PFSK-1 (cell line): ENCODE measurements around the gene MAP2K6.

Source experiments
- FOXP2 ChIP-seq: optimal IDR thresholded peaks from 2 replicates; pipeline ENCODE3; 2011; ENCODE audit warnings: borderline replicate concordance, control low read depth, inconsistent platforms; ENCODE audit not compliant: insufficient read depth; ENCODE audit errors: extremely low read length, extremely low read depth
- POLR2AphosphoS5 ChIP-seq: IDR thresholded peaks from 2 replicates; pipeline ENCODE4 v1.6.1; 2012; ENCODE audit warnings: low read depth, mild to moderate bottlenecking, control low read depth, low read length, moderate library complexity
- SIN3A ChIP-seq: IDR thresholded peaks from 2 replicates; pipeline ENCODE4 v1.6.1; 2012; ENCODE audit warnings: mild to moderate bottlenecking, low read length, moderate library complexity, borderline replicate concordance; ENCODE audit not compliant: insufficient read depth
- TAF1 ChIP-seq: IDR thresholded peaks from 2 replicates; pipeline ENCODE4 v1.6.1; 2012; ENCODE audit warnings: low read length, control low read depth, borderline replicate concordance; ENCODE audit not compliant: insufficient read depth
- TF ChIP-seq, protein P1 (sequence below), 2 experiments: IDR thresholded peaks; 2 replicates each; pipeline versions ENCODE4 v1.6.1 to v1.8.0; 2011 to 2012; ENCODE audit warnings: low read depth in 2 of 2, low read length in 2 of 2, control low read depth in 1 of 2, inconsistent platforms in 1 of 2, mild to moderate bottlenecking in 1 of 2, moderate library complexity in 1 of 2; ENCODE audit not compliant: insufficient read depth in 1 of 2

Gene MAP2K6

DNA sequence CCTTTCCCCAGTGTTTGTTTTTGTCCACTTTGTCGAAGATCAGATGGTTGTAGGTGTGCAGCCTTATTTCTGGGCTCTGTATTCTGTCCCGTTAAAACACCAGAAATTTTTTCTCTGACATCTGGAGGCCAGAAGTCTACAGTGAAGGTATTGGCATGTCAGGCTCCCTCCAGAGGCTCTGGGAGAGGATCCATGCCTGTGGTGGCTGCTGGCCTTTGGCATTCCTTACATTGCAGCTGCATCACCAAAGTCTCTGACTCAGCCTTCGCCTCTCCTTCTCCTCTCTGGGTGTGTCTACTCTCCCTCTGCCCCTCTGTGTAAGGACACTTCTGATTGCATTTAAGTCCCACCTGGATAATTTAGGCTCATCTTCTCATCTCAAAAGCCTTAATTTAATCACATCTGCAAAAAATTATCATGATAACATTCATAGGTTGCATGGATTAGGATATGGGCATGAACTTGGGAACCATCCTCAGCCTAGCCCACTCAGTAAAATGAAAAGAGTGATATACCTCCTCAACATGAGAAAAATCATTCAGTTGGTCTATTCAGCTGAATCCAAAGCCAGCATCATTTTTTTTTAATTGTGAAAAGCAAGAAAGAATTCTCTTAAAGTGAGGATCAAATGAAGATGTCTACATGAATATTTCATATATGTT is 78.0 kb downstream of the MAP2K6 start:
- no peak for TF ChIP-seq SIN3A
- no peak for TF ChIP-seq TAF1
- TF ChIP-seq, protein P1, sequence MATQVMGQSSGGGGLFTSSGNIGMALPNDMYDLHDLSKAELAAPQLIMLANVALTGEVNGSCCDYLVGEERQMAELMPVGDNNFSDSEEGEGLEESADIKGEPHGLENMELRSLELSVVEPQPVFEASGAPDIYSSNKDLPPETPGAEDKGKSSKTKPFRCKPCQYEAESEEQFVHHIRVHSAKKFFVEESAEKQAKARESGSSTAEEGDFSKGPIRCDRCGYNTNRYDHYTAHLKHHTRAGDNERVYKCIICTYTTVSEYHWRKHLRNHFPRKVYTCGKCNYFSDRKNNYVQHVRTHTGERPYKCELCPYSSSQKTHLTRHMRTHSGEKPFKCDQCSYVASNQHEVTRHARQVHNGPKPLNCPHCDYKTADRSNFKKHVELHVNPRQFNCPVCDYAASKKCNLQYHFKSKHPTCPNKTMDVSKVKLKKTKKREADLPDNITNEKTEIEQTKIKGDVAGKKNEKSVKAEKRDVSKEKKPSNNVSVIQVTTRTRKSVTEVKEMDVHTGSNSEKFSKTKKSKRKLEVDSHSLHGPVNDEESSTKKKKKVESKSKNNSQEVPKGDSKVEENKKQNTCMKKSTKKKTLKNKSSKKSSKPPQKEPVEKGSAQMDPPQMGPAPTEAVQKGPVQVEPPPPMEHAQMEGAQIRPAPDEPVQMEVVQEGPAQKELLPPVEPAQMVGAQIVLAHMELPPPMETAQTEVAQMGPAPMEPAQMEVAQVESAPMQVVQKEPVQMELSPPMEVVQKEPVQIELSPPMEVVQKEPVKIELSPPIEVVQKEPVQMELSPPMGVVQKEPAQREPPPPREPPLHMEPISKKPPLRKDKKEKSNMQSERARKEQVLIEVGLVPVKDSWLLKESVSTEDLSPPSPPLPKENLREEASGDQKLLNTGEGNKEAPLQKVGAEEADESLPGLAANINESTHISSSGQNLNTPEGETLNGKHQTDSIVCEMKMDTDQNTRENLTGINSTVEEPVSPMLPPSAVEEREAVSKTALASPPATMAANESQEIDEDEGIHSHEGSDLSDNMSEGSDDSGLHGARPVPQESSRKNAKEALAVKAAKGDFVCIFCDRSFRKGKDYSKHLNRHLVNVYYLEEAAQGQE (IDR thresholded peaks at IDR 0.05; ENCODE audit: insufficient read depth in 1 of 2, low read depth in 2 of 2, low read length in 2 of 2): no peak
- no peak for TF ChIP-seq POLR2AphosphoS5
- TF ChIP-seq FOXP2: no peak

DNA sequence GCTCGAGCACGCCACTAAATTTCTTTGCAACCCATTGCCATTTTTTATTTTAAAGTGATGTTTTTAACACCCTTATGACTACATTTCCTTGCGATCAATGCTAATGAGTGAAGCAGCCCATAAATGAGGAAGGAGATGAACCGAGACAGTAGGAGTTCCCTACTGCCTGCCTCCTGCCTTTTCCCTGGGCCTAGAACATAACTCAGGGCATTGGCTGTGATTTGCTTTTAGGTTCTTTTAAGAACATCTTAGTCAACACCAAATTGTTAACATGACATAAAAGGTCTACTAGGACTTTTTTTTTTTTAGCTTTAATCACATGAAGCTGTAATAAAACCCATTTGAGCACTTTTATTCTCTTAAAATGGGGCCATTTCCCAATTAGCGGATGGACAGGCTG is 81.3 kb downstream of the MAP2K6 start:
- TF ChIP-seq TAF1: no peak
- TF ChIP-seq POLR2AphosphoS5: no peak
- TF ChIP-seq FOXP2: no peak
- TF ChIP-seq SIN3A: no peak
- TF ChIP-seq, protein P1 (IDR thresholded peaks at IDR 0.05; ENCODE audit: insufficient read depth in 1 of 2, low read depth in 2 of 2, low read length in 2 of 2): no peak

DNA sequence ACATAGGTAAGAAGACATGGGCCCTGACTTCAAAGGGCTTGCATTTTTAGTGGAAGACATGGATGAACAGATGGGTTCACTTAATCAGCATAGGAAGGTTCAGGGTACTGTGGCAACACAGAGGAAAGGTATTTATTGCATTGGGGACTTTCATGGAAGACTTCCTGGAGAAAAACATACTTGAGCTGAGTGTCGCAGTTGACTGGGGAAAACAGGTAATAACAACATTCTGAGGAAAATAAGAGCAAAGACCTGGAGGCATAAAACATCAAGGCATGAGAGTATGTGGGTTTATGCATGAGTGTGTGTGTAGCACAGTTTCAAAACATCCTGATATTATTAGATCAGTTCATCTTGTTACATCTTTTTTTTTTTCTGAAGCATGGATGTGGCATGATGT is 82.7 kb downstream of the MAP2K6 start:
- TF ChIP-seq FOXP2: no peak
- TF ChIP-seq, protein P1 (IDR thresholded peaks at IDR 0.05; ENCODE audit: insufficient read depth in 1 of 2, low read depth in 2 of 2, low read length in 2 of 2): no peak
- no peak for TF ChIP-seq SIN3A
- TF ChIP-seq POLR2AphosphoS5: no peak
- TF ChIP-seq TAF1: no peak

DNA sequence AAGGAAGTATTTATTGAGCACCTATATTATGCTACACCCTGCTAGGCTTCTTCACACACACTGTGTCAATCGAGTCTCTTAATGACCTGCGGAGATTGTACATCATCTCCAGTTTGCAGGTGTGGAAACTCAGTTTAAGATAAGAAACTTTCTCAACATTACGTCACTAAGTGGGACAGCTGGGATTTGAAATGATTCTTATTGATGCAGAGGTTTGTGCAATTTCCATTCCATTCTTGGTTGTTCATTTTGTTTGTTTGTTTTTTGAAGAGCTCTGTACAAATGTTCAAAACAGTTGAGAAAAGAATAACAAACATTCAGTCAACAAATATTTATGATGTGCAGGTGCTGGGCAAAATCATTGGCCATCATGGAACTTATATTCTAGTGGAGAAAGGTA is 84.8 kb downstream of the MAP2K6 start:
- TF ChIP-seq SIN3A: no peak
- TF ChIP-seq, protein P1 (IDR thresholded peaks at IDR 0.05; ENCODE audit: insufficient read depth in 1 of 2, low read depth in 2 of 2, low read length in 2 of 2): no peak
- TF ChIP-seq FOXP2: no peak
- no peak for TF ChIP-seq POLR2AphosphoS5
- TF ChIP-seq TAF1: no peak
